BJ (cell line): ENCODE data around the gene C9orf152. TPM values are rescaled to one million over a fixed set of nuclear protein-coding genes. Genes with fewer than 3 reads are reported as not detected.

Experiments
- CTCF ChIA-PET: fragments of 350-600 bp; formaldehyde crosslinking; extraction: SDS; loops from one replicate; lab custom pipeline; 2021; ENCODE audit warnings: antibody characterized with exemption, inconsistent platforms; lab: Yijun Ruan, JAX
- POLR2A ChIA-PET: fragments of 300-600 bp; sonication (Branson Sonifier 250); formaldehyde crosslinking; extraction: SDS; loops from one replicate; lab custom pipeline; 2021; ENCODE audit warnings: antibody characterized with exemption; lab: Charles Lee
- DNase-seq: peaks from one replicate; pipeline ENCODE4 v3.0.0-alpha.2; 2011; ENCODE audit warnings: low read depth
- H3K27me3 ChIP-seq: 2 replicates; pipeline ENCODE4 v1.6.0; 2011; ENCODE audit warnings: low read length; ENCODE audit not compliant: control insufficient read depth, insufficient read depth
- H3K36me3 ChIP-seq: 2 replicates; pipeline ENCODE4 v1.5.1; 2011; ENCODE audit warnings: low read length; ENCODE audit not compliant: control insufficient read depth, insufficient read depth
- H3K4me3 ChIP-seq: 2 replicates; pipeline ENCODE4 v1.5.1; 2011; ENCODE audit warnings: low read depth, mild to moderate bottlenecking, control low read depth, low read length
- polyA plus RNA-seq: library from polyadenylated mRNA; depleted of rRNA; stranded (reverse); fragments of >200 nt; gene quantifications from 2 replicates; pipeline ENCODE4 v1.2.3, GENCODE V29; 2011
- TF ChIP-seq, protein P1 (sequence below): IDR thresholded peaks from 2 replicates; pipeline ENCODE4 v1.5.1; 2011; ENCODE audit warnings: low read depth, mild to moderate bottlenecking, control low read depth, inconsistent platforms, low read length, moderate library complexity; ENCODE audit not compliant: insufficient read depth

Gene C9orf152
- polyA plus RNA-seq, 1 experiment = not detected

DNA sequence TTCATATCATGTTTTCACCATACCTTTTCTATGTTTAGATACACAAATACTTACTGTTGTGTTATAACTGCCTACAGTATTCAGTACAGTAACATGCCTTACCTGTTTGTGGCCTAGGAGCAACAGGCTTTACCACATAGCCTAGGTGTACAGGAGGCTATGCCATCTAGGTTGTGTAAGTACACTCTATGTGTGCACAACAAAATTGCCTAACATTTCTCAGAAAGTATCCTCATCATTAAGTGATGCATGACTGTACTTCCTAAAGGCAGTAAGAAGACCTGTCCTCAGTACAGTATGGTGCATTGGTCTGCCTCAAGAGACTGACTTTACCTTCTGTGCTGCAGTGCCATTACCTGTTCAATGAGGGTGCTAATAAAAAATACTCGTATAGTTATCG is 40.4 kb upstream of the C9orf152 start:
- no peak overlapping the region for H3K4me3 ChIP-seq
- H3K36me3 ChIP-seq = peaks cover 11% of the 10 kb centered on the region
- POLR2A ChIA-PET = no interaction called here
- TF ChIP-seq, protein P1, sequence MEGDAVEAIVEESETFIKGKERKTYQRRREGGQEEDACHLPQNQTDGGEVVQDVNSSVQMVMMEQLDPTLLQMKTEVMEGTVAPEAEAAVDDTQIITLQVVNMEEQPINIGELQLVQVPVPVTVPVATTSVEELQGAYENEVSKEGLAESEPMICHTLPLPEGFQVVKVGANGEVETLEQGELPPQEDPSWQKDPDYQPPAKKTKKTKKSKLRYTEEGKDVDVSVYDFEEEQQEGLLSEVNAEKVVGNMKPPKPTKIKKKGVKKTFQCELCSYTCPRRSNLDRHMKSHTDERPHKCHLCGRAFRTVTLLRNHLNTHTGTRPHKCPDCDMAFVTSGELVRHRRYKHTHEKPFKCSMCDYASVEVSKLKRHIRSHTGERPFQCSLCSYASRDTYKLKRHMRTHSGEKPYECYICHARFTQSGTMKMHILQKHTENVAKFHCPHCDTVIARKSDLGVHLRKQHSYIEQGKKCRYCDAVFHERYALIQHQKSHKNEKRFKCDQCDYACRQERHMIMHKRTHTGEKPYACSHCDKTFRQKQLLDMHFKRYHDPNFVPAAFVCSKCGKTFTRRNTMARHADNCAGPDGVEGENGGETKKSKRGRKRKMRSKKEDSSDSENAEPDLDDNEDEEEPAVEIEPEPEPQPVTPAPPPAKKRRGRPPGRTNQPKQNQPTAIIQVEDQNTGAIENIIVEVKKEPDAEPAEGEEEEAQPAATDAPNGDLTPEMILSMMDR = no peak
- no peaks in the 10 kb centered on the region for H3K27me3 ChIP-seq
- DNase-seq = no peak
- CTCF ChIA-PET = no interaction called here

DNA sequence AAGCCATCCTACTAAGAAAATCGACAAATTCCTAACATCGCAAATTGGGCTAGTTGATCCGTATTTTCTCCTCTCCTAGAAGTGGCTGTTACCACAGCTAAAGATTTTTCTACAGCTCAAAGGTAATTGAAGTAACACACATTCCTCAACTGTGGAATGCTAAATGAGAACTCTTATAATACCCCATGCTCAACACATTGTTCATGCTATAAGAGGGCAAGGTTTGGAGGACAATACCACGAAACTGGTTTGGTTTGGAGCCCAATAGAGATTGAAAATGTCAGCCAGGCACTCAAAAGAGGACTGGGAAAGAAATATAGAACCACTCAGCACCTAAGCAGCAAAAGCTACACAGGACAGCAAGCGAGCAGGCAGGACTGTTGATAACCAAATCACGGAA is 38.3 kb upstream of the C9orf152 start:
- H3K27me3 ChIP-seq = no peaks in the 10 kb centered on the region
- no peak overlapping the region for H3K4me3 ChIP-seq
- TF ChIP-seq, protein P1 = no peak
- ChIA-PET POLR2A (interaction anchor here (0.6 kb wide), 1 partner anchor 10 kb away, joined by 17 read pairs; the partner anchor contains the start of gene TXN), CTCF (no interaction called here)
- no peak for DNase-seq
- peaks cover 16% of the 10 kb centered on the region for H3K36me3 ChIP-seq

DNA sequence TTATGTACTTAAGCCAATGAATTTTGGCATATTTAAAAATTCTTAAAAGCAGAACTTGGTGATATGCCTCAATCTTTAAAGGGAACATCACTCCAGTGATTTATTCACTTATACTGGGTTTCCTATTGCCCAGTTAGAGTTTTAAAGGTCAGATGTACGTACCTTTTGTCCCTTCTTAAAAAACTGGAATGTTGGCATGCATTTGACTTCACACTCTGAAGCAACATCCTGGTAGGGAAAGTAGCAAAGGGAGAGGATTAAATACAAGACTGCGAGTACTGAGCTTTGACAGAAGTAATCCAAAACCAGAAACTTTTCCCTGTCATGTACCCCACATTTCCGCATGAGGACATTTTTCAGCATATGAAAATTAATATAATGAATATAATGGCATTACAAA is 36.7 kb upstream of the C9orf152 start:
- CTCF ChIA-PET = no interaction called here
- TF ChIP-seq, protein P1 = no peak
- Histone ChIP-seq H3K36me3 (peaks cover 14% of the 10 kb centered on the region), H3K4me3 (no peak overlapping the region), H3K27me3 (no peaks in the 10 kb centered on the region)
- POLR2A ChIA-PET = no interaction called here
- DNase-seq = no peak

DNA sequence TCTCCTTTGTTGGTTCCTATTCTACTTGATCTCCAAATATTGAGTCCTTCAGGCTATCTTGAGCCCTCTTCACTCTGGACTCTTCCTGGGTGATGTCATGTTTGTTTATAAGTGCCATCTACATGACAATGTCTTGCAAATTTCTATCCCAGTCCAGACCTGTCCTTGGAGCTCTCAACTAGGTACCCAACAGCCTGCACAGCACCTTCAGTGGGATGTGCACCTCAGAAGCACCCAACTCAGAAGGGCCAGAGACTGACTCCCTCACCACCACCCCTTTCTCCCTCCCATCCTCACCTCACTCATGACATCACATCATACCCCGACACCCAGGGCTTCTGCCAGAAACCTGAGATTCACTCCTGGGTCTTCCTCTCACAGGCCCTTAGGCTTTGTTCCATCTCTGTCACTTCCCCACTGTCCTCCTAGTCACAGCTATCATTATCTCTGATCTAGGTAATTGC is 33.9 kb upstream of the C9orf152 start:
- Histone ChIP-seq H3K27me3 (no peaks in the 10 kb centered on the region), H3K36me3 (peaks cover 9% of the 10 kb centered on the region), H3K4me3 (no peak overlapping the region)
- ChIA-PET CTCF (interaction anchor here (0.6 to 0.8 kb wide), 2 partner anchors 9 to 1198 kb away, joined by 3 read pairs; no protein-coding TSS in a partner anchor), POLR2A (interaction anchor here (1.0 kb wide), 1 partner anchor 15 kb away, joined by 4 read pairs; the partner anchor contains the start of gene TXN)
- no peak for DNase-seq
- TF ChIP-seq, protein P1 = no peak

DNA sequence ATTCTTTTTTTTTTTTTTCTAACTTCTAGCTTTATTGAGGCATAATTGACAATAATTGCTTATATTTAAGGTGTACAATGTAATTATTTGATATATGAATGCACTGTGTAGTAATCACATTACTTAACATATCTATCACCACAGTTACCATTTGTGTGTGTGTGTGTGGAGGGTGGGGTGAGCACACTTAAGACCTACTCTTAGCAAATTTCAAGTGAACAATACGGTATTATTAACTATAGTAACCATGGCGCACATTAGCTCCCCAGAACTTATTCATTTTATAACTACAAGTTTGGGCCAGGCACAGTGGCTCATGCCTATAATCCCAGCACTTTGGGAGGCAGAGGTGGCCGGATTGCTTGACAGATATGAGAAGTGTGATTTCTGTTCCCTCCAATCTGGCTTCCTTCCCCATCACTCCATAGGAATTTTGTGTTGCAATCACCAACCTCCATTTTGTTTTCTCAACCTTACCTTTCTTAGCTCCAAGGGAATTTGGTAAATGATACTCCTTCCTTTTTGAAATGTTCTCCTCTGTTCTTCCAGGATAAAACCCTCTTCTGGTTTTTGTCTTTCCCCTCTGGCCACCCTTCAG is 33.4 kb upstream of the C9orf152 start:
- ChIA-PET POLR2A (interaction anchor here (1.0 kb wide), 1 partner anchor 15 kb away, joined by 4 read pairs; the partner anchor contains the start of gene TXN), CTCF (interaction anchor here (0.6 to 0.8 kb wide), 2 partner anchors 9 to 1198 kb away, joined by 3 read pairs; no protein-coding TSS in a partner anchor)
- peaks cover 7% of the 10 kb centered on the region for H3K36me3 ChIP-seq
- no peak for DNase-seq
- TF ChIP-seq, protein P1 = no peak
- no peak overlapping the region for H3K4me3 ChIP-seq
- H3K27me3 ChIP-seq = no peaks in the 10 kb centered on the region
